GM18873 (cell line): ENCODE data around the gene AGAP1.
"Not testable (repeated sequence)": the region's sequence is repeated elsewhere in the genome, so short reads cannot be mapped to it uniquely, and the experiment has no call there.

Experiments used
- ATAC-seq: cut with Tn5 transposase; IDR thresholded peaks from one replicate; pipeline ENCODE4 v1.9.1; 2021; ENCODE audit warnings: mild to moderate bottlenecking, moderate library complexity, moderate number of reproducible peaks; ENCODE audit not compliant: unreplicated experiment, low FRiP score

AGAP1 gene

GRCh38 chr2:236088368-236089057, 594.7 kb downstream of the AGAP1 start:
- ATAC-seq, result no peak

GRCh38 chr2:236089271-236090026, 595.6 kb downstream of the AGAP1 start:
- no peak for ATAC-seq

GRCh38 chr2:236090027-236090382, 596.2 kb downstream of the AGAP1 start:
- ATAC-seq, result no peak

GRCh38 chr2:236090826-236091225, 597.0 kb downstream of the AGAP1 start:
- not testable (repeated sequence) for ATAC-seq

GRCh38 chr2:236092714-236093113, 598.9 kb downstream of the AGAP1 start:
- no peak for ATAC-seq

- ATAC-seq, result no peak
These were observed 599.3 kb downstream of the AGAP1 start for GRCh38 chr2:236093134-236093533.

GRCh38 chr2:236095504-236095903, 601.7 kb downstream of the AGAP1 start:
- no peak for ATAC-seq

GRCh38 chr2:236101311-236101950, 607.6 kb downstream of the AGAP1 start:
- no peak for ATAC-seq

- no peak for ATAC-seq
These were observed 609.1 kb downstream of the AGAP1 start for GRCh38 chr2:236102971-236103370.

GRCh38 chr2:236103981-236104380, 610.1 kb downstream of the AGAP1 start:
- no peak for ATAC-seq

- ATAC-seq, result no peak
These were observed 612.2 kb downstream of the AGAP1 start for GRCh38 chr2:236105955-236106607.

GRCh38 chr2:236106761-236107160, 612.9 kb downstream of the AGAP1 start:
- no peak for ATAC-seq

GRCh38 chr2:236107536-236107935, 613.7 kb downstream of the AGAP1 start:
- ATAC-seq, result no peak

GRCh38 chr2:236107942-236108625, 614.2 kb downstream of the AGAP1 start:
- ATAC-seq, result no peak

GRCh38 chr2:236109061-236109460, 615.2 kb downstream of the AGAP1 start:
- no peak for ATAC-seq

GRCh38 chr2:236109473-236109872, 615.6 kb downstream of the AGAP1 start:
- ATAC-seq, result no peak

GRCh38 chr2:236112466-236112865, 618.6 kb downstream of the AGAP1 start:
- no peak for ATAC-seq

GRCh38 chr2:236113425-236113824, 619.6 kb downstream of the AGAP1 start:
- ATAC-seq, result no peak

- no peak for ATAC-seq
These were observed 620.1 kb downstream of the AGAP1 start for GRCh38 chr2:236113948-236114347.

- no peak for ATAC-seq
These were observed 621.1 kb downstream of the AGAP1 start for GRCh38 chr2:236114959-236115358.
